SK-N-SH treated with all-trans-retinoic acid at 6 μM for 48 hours (cell line): ENCODE measurements around the gene ITPA.

Source experiments
- ARNTL ChIP-seq: fragments of 450-650 bp; formaldehyde crosslinking; IDR thresholded peaks from 2 replicates; pipeline ENCODE4 v1.5.0; 2020; ENCODE audit warnings: low read depth, mild to moderate bottlenecking, moderate library complexity, borderline replicate concordance
- BACH2 ChIP-seq: fragments of 250-450 bp; sonication (Bioruptor Pico); IDR thresholded peaks from 2 replicates; pipeline ENCODE4 v1.9.0; 2021; ENCODE audit warnings: mild to moderate bottlenecking, borderline replicate concordance
- CSRNP3 ChIP-seq: fragments of 250-450 bp; sonication (Bioruptor Pico); IDR thresholded peaks from 2 replicates; pipeline ENCODE4 v1.5.1; 2021; ENCODE audit warnings: mild to moderate bottlenecking, moderate library complexity
- ESRRG ChIP-seq: fragments of 250-450 bp; sonication (Bioruptor Pico); IDR thresholded peaks from 2 replicates; pipeline ENCODE4 v1.6.1; 2021; ENCODE audit warnings: mild to moderate bottlenecking
- OSR1 ChIP-seq: fragments of 250-450 bp; sonication (Bioruptor Pico); IDR thresholded peaks from 2 replicates; pipeline ENCODE4 v1.8.0; 2022; ENCODE audit warnings: moderate library complexity, mild to moderate bottlenecking, inconsistent platforms
- POU6F1 ChIP-seq: fragments of 250-450 bp; sonication (Bioruptor Pico); IDR thresholded peaks from 2 replicates; pipeline ENCODE4 v1.8.0; 2021; ENCODE audit warnings: low read depth, mild to moderate bottlenecking, moderate library complexity, borderline replicate concordance
- RARB ChIP-seq: fragments of 250-450 bp; sonication (Bioruptor Pico); IDR thresholded peaks from 2 replicates; pipeline ENCODE4 v1.8.0; 2021; ENCODE audit warnings: mild to moderate bottlenecking, moderate library complexity
- TCF4 ChIP-seq: fragments of 250-450 bp; sonication (Bioruptor Pico); IDR thresholded peaks from 2 replicates; pipeline ENCODE4 v1.8.0; 2021; ENCODE audit warnings: mild to moderate bottlenecking, moderate library complexity, borderline replicate concordance
- TOX ChIP-seq: fragments of 250-450 bp; sonication (Bioruptor Pico); IDR thresholded peaks from 2 replicates; pipeline ENCODE4 v1.8.0; 2021; ENCODE audit warnings: mild to moderate bottlenecking, moderate library complexity, borderline replicate concordance
- ZFP3 ChIP-seq: fragments of 250-450 bp; sonication (Bioruptor Pico); IDR thresholded peaks from 2 replicates; pipeline ENCODE4 v1.5.0; 2020; ENCODE audit warnings: mild to moderate bottlenecking, moderate library complexity
- ZFP30 ChIP-seq: fragments of 450-650 bp; formaldehyde crosslinking; IDR thresholded peaks from 2 replicates; pipeline ENCODE4 v1.5.0; 2022; ENCODE audit warnings: mild to moderate bottlenecking, moderate library complexity
- ZNF565 ChIP-seq: fragments of 450-650 bp; formaldehyde crosslinking; conservative IDR thresholded peaks from 2 replicates; pipeline ENCODE4 v1.5.0; 2020; ENCODE audit warnings: low read depth, mild to moderate bottlenecking, moderate library complexity
- TF ChIP-seq, protein P1 (sequence below): fragments of 250-450 bp; sonication (Bioruptor Pico); IDR thresholded peaks from 2 replicates; pipeline ENCODE4 v1.8.0; 2020; ENCODE audit warnings: mild to moderate bottlenecking, moderate library complexity, borderline replicate concordance

- no peak for TF ChIP-seq POU6F1
- TF ChIP-seq RARB (CRISPR knock-in tag) = no peak
- TF ChIP-seq, protein P1, sequence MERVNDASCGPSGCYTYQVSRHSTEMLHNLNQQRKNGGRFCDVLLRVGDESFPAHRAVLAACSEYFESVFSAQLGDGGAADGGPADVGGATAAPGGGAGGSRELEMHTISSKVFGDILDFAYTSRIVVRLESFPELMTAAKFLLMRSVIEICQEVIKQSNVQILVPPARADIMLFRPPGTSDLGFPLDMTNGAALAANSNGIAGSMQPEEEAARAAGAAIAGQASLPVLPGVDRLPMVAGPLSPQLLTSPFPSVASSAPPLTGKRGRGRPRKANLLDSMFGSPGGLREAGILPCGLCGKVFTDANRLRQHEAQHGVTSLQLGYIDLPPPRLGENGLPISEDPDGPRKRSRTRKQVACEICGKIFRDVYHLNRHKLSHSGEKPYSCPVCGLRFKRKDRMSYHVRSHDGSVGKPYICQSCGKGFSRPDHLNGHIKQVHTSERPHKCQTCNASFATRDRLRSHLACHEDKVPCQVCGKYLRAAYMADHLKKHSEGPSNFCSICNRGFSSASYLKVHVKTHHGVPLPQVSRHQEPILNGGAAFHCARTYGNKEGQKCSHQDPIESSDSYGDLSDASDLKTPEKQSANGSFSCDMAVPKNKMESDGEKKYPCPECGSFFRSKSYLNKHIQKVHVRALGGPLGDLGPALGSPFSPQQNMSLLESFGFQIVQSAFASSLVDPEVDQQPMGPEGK (CRISPR knock-in tag) = no peak
- no peak for TF ChIP-seq ARNTL (CRISPR knock-in tag)
- TF ChIP-seq CSRNP3 (CRISPR knock-in tag) = no peak
- no peak for TF ChIP-seq TOX (CRISPR knock-in tag)
- TF ChIP-seq TCF4 = no peak
- TF ChIP-seq ZNF565 (CRISPR knock-in tag) = no peak
- TF ChIP-seq BACH2 (CRISPR knock-in tag) = no peak
- no peak for TF ChIP-seq ZFP30 (CRISPR knock-in tag)
- no peak for TF ChIP-seq ZFP3 (CRISPR knock-in tag)
- TF ChIP-seq ESRRG (CRISPR knock-in tag) = no peak
- TF ChIP-seq OSR1 (CRISPR knock-in tag) = no peak
These were observed 39.7 kb downstream of the ITPA start for GRCh38 chr20:3248993-3249347.
